PFSK-1 (cell line): ENCODE data around the gene WWC2.

Experiments used
- FOXP2 ChIP-seq: optimal IDR thresholded peaks from 2 replicates; pipeline ENCODE3; 2011; ENCODE audit warnings: borderline replicate concordance, control low read depth, inconsistent platforms; ENCODE audit not compliant: insufficient read depth; ENCODE audit errors: extremely low read length, extremely low read depth
- POLR2AphosphoS5 ChIP-seq: IDR thresholded peaks from 2 replicates; pipeline ENCODE4 v1.6.1; 2012; ENCODE audit warnings: low read depth, mild to moderate bottlenecking, control low read depth, low read length, moderate library complexity
- SIN3A ChIP-seq: IDR thresholded peaks from 2 replicates; pipeline ENCODE4 v1.6.1; 2012; ENCODE audit warnings: mild to moderate bottlenecking, low read length, moderate library complexity, borderline replicate concordance; ENCODE audit not compliant: insufficient read depth
- TAF1 ChIP-seq: IDR thresholded peaks from 2 replicates; pipeline ENCODE4 v1.6.1; 2012; ENCODE audit warnings: low read length, control low read depth, borderline replicate concordance; ENCODE audit not compliant: insufficient read depth
- TF ChIP-seq, protein P1 (sequence below), 2 experiments: IDR thresholded peaks; 2 replicates each; pipeline versions ENCODE4 v1.6.1 to v1.8.0; 2011 to 2012; ENCODE audit warnings: low read depth in 2 of 2, low read length in 2 of 2, control low read depth in 1 of 2, inconsistent platforms in 1 of 2, mild to moderate bottlenecking in 1 of 2, moderate library complexity in 1 of 2; ENCODE audit not compliant: insufficient read depth in 1 of 2

Gene WWC2

GRCh38 chr4:183264614-183265013 lies 165.6 kb downstream of the WWC2 start:
- TF ChIP-seq, protein P1, sequence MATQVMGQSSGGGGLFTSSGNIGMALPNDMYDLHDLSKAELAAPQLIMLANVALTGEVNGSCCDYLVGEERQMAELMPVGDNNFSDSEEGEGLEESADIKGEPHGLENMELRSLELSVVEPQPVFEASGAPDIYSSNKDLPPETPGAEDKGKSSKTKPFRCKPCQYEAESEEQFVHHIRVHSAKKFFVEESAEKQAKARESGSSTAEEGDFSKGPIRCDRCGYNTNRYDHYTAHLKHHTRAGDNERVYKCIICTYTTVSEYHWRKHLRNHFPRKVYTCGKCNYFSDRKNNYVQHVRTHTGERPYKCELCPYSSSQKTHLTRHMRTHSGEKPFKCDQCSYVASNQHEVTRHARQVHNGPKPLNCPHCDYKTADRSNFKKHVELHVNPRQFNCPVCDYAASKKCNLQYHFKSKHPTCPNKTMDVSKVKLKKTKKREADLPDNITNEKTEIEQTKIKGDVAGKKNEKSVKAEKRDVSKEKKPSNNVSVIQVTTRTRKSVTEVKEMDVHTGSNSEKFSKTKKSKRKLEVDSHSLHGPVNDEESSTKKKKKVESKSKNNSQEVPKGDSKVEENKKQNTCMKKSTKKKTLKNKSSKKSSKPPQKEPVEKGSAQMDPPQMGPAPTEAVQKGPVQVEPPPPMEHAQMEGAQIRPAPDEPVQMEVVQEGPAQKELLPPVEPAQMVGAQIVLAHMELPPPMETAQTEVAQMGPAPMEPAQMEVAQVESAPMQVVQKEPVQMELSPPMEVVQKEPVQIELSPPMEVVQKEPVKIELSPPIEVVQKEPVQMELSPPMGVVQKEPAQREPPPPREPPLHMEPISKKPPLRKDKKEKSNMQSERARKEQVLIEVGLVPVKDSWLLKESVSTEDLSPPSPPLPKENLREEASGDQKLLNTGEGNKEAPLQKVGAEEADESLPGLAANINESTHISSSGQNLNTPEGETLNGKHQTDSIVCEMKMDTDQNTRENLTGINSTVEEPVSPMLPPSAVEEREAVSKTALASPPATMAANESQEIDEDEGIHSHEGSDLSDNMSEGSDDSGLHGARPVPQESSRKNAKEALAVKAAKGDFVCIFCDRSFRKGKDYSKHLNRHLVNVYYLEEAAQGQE (IDR thresholded peaks at IDR 0.05; ENCODE audit: insufficient read depth in 1 of 2, low read depth in 2 of 2, low read length in 2 of 2): no peak
- TF ChIP-seq FOXP2: no peak
- no peak for TF ChIP-seq POLR2AphosphoS5

DNA sequence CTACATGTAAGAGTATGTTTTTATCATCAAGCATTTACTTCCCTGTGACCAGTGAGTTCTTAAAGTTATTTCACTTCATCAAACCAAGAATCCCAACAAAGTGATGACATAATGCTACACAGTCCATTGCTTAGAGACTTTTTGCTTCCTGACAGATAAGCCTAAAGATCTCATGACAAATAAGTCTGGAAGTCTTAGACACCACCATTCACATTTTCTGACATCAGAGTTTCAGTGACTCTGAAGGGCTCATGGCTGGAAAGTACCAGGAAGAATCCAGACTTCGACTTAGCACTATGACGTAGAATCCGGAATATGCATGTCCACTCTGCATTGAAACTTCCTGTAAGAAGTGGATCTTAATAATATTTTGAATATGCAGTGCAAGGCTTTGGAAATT lies 167.3 kb downstream of the WWC2 start:
- TF ChIP-seq FOXP2: no peak

DNA sequence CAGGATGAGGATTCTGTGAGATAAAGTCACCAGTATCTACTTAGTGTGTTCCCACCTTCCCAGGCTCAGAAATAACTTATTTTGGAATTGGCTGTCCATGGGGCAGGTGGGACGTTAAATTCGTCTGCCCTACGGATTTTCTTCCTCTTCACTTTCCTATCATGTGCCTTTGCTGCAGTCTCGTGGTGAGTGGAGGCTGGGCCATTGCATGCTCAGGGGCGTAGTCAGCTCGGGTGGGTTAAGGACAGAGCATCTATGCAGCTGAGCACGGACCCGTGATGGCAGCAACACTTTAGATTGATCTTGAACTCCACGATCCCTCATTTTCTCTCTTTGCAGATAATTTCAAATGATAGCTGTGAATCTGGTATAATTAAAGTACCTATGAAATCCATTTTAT lies 169.5 kb downstream of the WWC2 start:
- TF ChIP-seq, protein P1 (IDR thresholded peaks at IDR 0.05; ENCODE audit: insufficient read depth in 1 of 2, low read depth in 2 of 2, low read length in 2 of 2): no peak
- TF ChIP-seq SIN3A (no peak), TAF1 (no peak), POLR2AphosphoS5 (no peak), FOXP2 (no peak)

GRCh38 chr4:183272384-183272783 lies 173.3 kb downstream of the WWC2 start:
- TF ChIP-seq, protein P1 (IDR thresholded peaks at IDR 0.05; ENCODE audit: insufficient read depth in 1 of 2, low read depth in 2 of 2, low read length in 2 of 2): no peak
- TF ChIP-seq SIN3A (no peak), FOXP2 (no peak), TAF1 (no peak), POLR2AphosphoS5 (no peak)

- TF ChIP-seq, protein P1 (IDR thresholded peaks at IDR 0.05; ENCODE audit: insufficient read depth in 1 of 2, low read depth in 2 of 2, low read length in 2 of 2): no peak
- no peak for TF ChIP-seq TAF1
- TF ChIP-seq FOXP2: no peak
Measured at GRCh38 chr4:183276106-183276505, 177.0 kb downstream of the WWC2 start.

GRCh38 chr4:183284258-183284785 lies 185.3 kb downstream of the WWC2 start:
- no peak for TF ChIP-seq POLR2AphosphoS5
